Chondrocyte (in vitro differentiated cells): Measurements from ENCODE around the gene IRAG1. TPM values are rescaled to one million over a fixed set of nuclear protein-coding genes. Genes with fewer than 3 reads are reported as not detected.

Experiments used
- DNase-seq: peaks from one replicate; pipeline ENCODE4 v3.0.0; 2021; ENCODE audit warnings: mixed read lengths, low spot score
- H3K27ac Mint-ChIP-seq: one replicate; pipeline ENCODE4 v1.8.0; 2021; ENCODE audit warnings: mild to moderate bottlenecking, moderate library complexity, mixed read lengths; ENCODE audit not compliant: unreplicated experiment
- H3K27me3 Mint-ChIP-seq: 2 replicates; pipeline ENCODE4 v1.8.0; 2021; ENCODE audit warnings: low read depth, mixed read lengths
- H3K36me3 Mint-ChIP-seq: 2 replicates; pipeline ENCODE4 v1.8.0; 2021; ENCODE audit warnings: low read depth, mixed read lengths
- H3K4me1 Mint-ChIP-seq: 2 replicates; pipeline ENCODE4 v1.8.0; 2021; ENCODE audit warnings: low read depth, mild to moderate bottlenecking, mixed read lengths
- H3K4me3 Mint-ChIP-seq: one replicate; pipeline ENCODE4 v1.8.0; 2021; ENCODE audit warnings: mild to moderate bottlenecking, moderate library complexity, mixed read lengths; ENCODE audit not compliant: unreplicated experiment
- H3K9me3 Mint-ChIP-seq: 2 replicates; pipeline ENCODE4 v1.8.0; 2021; ENCODE audit warnings: low read depth, mixed read lengths
- total RNA-seq: library from RNA; stranded (reverse); gene quantifications from 3 replicates; pipeline ENCODE4 v1.2.1, GENCODE V29; 2021
- TF ChIP-seq, protein P1 (sequence below): fragments of 200-600 bp; sonication (generic); IDR thresholded peaks from 2 replicates; pipeline ENCODE4 v1.5.0; 2021; ENCODE audit warnings: antibody characterized with exemption, mild to moderate bottlenecking, moderate library complexity

Gene IRAG1
- total RNA-seq, 1 donor from 2014 or later, result 50.6 TPM

DNA sequence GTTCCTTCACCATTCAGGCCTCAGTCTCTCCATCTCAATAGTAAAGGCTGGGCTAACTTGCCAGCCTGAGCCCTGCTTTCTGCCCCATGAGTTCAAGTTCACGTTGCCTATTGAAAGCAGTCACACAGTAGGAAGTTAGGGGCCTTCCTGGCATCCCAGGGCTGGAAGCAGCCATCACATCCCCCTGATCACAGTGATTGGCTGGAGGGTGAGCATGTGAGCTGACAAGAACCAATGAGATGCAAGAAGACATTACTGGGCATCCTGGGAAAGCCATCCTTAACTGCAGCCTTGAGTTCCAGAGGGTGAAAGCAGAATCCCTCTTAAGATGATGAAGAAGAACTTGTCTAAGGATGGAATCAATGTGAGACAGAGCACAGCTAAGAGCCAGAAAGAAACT is 29.1 kb downstream of the IRAG1 start:
- no peaks in the 10 kb centered on the region for H3K9me3 Mint-ChIP-seq
- DNase-seq, result no peak
- no peak overlapping the region for H3K4me3 Mint-ChIP-seq
- no peaks in the 10 kb centered on the region for H3K27me3 Mint-ChIP-seq
- H3K4me1 Mint-ChIP-seq, result peaks cover 78% of the 10 kb centered on the region
- TF ChIP-seq, protein P1, sequence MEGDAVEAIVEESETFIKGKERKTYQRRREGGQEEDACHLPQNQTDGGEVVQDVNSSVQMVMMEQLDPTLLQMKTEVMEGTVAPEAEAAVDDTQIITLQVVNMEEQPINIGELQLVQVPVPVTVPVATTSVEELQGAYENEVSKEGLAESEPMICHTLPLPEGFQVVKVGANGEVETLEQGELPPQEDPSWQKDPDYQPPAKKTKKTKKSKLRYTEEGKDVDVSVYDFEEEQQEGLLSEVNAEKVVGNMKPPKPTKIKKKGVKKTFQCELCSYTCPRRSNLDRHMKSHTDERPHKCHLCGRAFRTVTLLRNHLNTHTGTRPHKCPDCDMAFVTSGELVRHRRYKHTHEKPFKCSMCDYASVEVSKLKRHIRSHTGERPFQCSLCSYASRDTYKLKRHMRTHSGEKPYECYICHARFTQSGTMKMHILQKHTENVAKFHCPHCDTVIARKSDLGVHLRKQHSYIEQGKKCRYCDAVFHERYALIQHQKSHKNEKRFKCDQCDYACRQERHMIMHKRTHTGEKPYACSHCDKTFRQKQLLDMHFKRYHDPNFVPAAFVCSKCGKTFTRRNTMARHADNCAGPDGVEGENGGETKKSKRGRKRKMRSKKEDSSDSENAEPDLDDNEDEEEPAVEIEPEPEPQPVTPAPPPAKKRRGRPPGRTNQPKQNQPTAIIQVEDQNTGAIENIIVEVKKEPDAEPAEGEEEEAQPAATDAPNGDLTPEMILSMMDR, result no peak
- H3K27ac Mint-ChIP-seq, result peak overlapping the region; percentile 79
- H3K36me3 Mint-ChIP-seq, result no peaks in the 10 kb centered on the region

DNA sequence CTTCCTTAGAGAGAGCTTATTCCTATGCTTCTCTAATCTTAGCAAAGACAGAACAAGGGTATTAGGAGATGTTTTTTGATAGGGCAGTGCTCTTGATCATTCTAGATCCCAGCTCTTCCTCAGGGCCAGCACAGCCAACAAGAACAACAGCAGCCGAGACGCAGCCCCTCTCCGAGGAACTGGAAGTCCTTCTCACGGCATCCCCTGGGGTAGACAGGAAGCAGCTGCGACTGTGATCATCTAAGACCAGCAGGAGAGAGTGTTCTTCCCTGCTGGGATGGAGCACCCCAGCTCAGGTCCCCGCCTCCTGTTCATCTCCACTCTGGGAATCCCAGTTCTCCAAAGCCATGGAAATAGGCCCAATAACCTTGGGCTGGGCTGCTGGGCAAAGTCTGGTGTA is 29.6 kb downstream of the IRAG1 start:
- H3K4me3 Mint-ChIP-seq, result no peak overlapping the region
- H3K4me1 Mint-ChIP-seq, result peaks cover 78% of the 10 kb centered on the region

DNA sequence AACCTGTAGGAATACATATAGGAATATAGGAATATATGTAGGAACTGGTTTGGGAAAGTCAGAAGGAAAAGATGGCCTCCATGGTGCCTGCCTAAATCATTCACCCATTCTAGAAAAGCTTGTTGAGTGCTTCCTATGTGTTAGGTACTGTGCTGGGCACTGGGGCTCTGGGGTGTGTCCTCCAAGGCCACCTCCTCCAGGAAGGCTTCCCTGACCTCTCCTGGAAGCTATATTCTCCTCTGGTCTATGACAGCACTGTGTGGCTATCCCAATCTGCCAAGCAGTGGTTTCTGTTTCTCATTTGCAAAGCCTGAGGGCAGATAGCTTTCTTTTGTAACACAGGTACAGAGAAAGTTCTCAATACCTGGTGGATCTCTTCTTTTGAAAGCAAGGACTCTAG is 30.2 kb downstream of the IRAG1 start:
- no peak for DNase-seq
- no peak overlapping the region for H3K4me3 Mint-ChIP-seq
- no peaks in the 10 kb centered on the region for H3K9me3 Mint-ChIP-seq
- peak overlapping the region; percentile 79 for H3K27ac Mint-ChIP-seq
- no peaks in the 10 kb centered on the region for H3K36me3 Mint-ChIP-seq
- no peaks in the 10 kb centered on the region for H3K27me3 Mint-ChIP-seq
- TF ChIP-seq, protein P1, result no peak
- peaks cover 78% of the 10 kb centered on the region for H3K4me1 Mint-ChIP-seq

More for the DNA sequence above, 29.6 kb downstream of the IRAG1 start:
- H3K9me3 Mint-ChIP-seq, result no peaks in the 10 kb centered on the region
- DNase-seq, result no peak
- TF ChIP-seq, protein P1, result no peak
- H3K27me3 Mint-ChIP-seq, result no peaks in the 10 kb centered on the region
- peak overlapping the region; percentile 79 for H3K27ac Mint-ChIP-seq
- no peaks in the 10 kb centered on the region for H3K36me3 Mint-ChIP-seq

DNA sequence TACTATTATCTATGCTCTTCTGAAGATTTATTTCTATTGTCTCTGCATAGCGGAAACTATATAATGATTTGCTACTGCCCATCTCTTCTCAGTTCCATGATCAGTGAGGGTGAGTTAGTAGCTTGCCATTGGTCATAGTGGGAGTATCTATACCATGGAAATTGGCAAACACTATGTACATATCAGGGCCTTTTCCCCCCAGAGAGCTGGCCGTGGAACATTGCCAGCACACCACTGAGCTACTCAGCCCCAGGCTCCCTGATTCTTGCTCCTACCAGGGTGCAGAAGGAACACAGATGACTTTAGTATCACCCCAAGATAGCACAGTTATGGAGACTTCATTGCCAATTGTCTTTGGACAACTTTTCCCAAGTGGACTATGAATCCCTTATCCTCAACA is 33.2 kb downstream of the IRAG1 start:
- Mint-ChIP-seq H3K27ac (peak overlapping the region; percentile 99), H3K27me3 (no peaks in the 10 kb centered on the region), H3K9me3 (no peaks in the 10 kb centered on the region), H3K4me1 (peaks cover 80% of the 10 kb centered on the region), H3K36me3 (no peaks in the 10 kb centered on the region), H3K4me3 (no peak overlapping the region)
- no peak for DNase-seq
- TF ChIP-seq, protein P1, result no peak

DNA sequence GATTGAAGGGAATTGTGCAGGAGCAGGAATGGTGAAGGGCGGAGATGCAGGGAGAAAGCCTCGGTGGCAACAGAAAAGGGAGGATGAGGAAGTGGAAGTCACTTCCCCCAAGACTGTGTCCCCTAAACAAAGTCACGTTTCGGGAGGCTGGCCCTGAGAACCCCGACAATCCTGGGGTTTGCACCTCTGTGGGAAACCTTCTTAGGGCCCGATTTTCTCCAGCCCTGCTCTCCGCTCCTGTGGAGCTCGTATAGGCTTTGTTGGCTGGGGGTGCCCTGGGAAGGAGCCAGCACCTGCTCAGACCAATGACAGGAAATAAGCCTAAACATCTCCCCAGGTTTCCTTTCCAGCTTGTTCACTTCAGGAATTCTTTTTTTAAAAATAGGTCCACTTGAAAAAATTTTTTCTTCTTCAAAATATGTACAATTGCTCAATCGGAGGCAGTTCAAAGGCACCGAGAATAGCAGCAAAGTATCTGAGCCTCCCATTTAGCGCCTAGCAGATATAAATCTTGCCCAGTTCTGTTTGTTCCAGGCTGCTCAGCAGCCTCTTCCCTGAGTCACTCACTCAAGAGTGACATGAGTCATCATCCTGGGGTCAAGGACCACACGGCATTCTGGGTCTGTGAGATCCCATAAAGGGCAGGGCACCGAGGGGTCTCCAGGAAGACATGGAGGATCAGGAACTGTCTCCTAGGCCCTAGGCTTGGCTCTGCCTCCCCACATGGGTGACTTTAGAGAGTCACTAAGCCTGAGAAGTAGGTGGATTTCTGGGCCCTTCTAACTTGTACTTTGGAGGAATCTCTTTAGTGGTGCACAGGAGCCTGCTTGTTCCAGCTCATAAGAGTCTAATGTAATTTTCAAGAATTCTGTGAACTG is 34.0 kb downstream of the IRAG1 start:
- Mint-ChIP-seq H3K27me3 (no peaks in the 10 kb centered on the region), H3K4me1 (peaks cover 82% of the 10 kb centered on the region), H3K9me3 (no peaks in the 10 kb centered on the region), H3K4me3 (peak overlapping the region; percentile 18), H3K36me3 (no peaks in the 10 kb centered on the region), H3K27ac (peak overlapping the region; percentile 99)
- TF ChIP-seq, protein P1, result no peak
- no peak for DNase-seq
